HCT116 (cell line): ENCODE data around the gene EGF.

ENCODE experiments used
- CBX3 ChIP-seq: IDR thresholded peaks from 2 replicates; pipeline ENCODE4 v1.6.1; 2012; ENCODE audit warnings: low read depth
- CEBPB ChIP-seq: IDR thresholded peaks from 2 replicates; pipeline ENCODE4 v1.6.1; 2012; ENCODE audit warnings: low read depth
- CTCF ChIP-seq, 3 experiments: fragments of 200-600 bp in 1 of 3; sonication (generic) in 1 of 3; IDR thresholded peaks in 2 of 3; conservative IDR thresholded peaks in 1 of 3; 2 replicates each; pipeline ENCODE4 v1.5.1; 2012 to 2017; ENCODE audit warnings: low read depth in 2 of 3, low read length in 2 of 3, antibody characterized with exemption in 1 of 3, borderline replicate concordance in 1 of 3, control low read depth in 1 of 3, mild to moderate bottlenecking in 1 of 3, mixed read lengths in 1 of 3, mixed run types in 1 of 3, moderate library complexity in 1 of 3; ENCODE audit not compliant: insufficient read depth in 1 of 3
- EZH2 ChIP-seq: fragments of 200-600 bp; sonication (generic); IDR thresholded peaks from 2 replicates; pipeline ENCODE4 v1.6.1; 2017; ENCODE audit warnings: antibody characterized with exemption, mixed run types
- MAX ChIP-seq: IDR thresholded peaks from 2 replicates; pipeline ENCODE4 v1.6.1; 2012
- POLR2AphosphoS5 ChIP-seq: IDR thresholded peaks from 2 replicates; pipeline ENCODE4 v1.6.1; 2011; ENCODE audit warnings: mild to moderate bottlenecking, low read depth, low read length, moderate library complexity
- REST ChIP-seq: IDR thresholded peaks from 2 replicates; pipeline ENCODE4 v1.6.1; 2012; ENCODE audit warnings: low read depth
- SIN3A ChIP-seq: IDR thresholded peaks from 2 replicates; pipeline ENCODE4 v1.6.1; 2012; ENCODE audit warnings: low read depth
- SP1 ChIP-seq: IDR thresholded peaks from 2 replicates; pipeline ENCODE4 v1.6.1; 2012; ENCODE audit warnings: low read depth
- SRF ChIP-seq: IDR thresholded peaks from 2 replicates; pipeline ENCODE4 v1.6.1; 2012; ENCODE audit warnings: low read depth

- TF ChIP-seq POLR2AphosphoS5 (no peak), CTCF (IDR thresholded peaks at IDR 0.05 in 2 of 3, conservative IDR thresholded peaks at IDR 0.05 in 1 of 3; ENCODE audit: borderline replicate concordance in 1 of 3, insufficient read depth in 1 of 3, low read depth in 2 of 3, low read length in 2 of 3) (no peak), SRF (no peak), EZH2 (no peak), CBX3 (no peak), CEBPB (no peak), SIN3A (no peak), REST (no peak), SP1 (no peak), MAX (no peak)
Observed at GRCh38 chr4:110020139-110020538, 107.5 kb downstream of the EGF start.
